ENCODE results near the gene KIF6.
"Not testable (repeated sequence)": the region's sequence is repeated elsewhere in the genome, so short reads cannot be mapped to it uniquely, and the experiment has no call there.

Gene KIF6

DNA sequence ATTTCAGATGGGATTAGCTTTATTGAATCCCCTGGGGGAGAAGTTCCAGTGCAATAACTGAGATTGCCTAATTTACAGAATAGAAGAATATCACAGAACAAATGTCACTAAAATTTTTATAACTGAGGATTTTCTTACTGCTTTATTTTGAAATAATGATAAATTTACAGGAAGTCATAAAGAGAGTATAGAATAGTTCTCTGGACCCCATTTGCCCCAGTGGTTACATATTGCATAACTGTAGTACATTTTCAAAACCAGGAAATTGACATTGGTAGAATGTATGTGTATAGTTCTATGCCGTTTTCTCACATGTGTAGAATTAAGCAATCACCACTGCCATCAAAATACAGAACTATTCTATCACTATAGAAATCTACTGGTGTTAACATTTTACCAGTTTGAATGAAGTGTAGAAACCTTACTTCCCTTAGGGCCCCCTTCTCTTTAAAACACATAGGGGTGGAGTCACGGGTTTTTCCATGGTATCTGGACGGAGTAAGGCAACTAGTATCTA lies 18.3 kb downstream of the KIF6 start:
- no peak for DNase-seq

DNA sequence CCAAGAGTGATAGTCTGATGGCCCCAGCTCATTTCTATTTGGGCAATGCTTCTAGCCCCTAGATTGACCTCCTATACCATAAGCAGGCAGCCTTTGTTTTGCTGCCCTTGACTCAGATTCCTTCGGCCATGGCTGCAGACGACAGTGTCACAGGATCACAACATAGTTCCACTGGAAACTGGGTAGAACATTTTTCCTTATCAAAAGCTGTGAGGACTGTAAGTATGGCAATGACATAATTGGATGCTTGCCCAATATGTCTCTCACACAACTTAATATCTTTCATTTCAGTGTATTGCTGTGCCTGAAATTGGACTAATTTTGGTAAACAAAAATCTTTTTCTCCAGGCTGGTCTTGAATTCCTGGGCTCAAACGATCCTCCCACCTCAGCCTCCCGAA lies 22.9 kb downstream of the KIF6 start:
- DNase-seq: no peak

DNA sequence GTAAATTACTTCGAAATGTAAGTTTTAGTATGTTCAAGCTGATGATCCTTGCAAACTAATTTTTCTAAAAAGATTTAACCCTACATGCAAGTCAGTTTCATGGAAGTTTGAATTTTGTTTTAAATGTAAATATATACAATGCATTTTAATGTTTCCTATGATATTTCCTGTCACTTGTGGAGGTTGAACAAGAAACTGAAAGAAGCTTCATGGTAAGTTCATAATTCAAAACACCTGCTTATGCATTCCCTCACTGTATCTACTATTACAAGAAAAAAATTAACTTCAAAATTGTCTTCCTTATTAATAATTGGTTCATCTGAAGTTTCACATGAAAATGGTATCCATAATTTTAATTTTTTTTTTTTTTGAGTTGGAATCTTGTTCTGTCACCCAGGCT lies 24.8 kb downstream of the KIF6 start:
- DNase-seq: no peak

DNA sequence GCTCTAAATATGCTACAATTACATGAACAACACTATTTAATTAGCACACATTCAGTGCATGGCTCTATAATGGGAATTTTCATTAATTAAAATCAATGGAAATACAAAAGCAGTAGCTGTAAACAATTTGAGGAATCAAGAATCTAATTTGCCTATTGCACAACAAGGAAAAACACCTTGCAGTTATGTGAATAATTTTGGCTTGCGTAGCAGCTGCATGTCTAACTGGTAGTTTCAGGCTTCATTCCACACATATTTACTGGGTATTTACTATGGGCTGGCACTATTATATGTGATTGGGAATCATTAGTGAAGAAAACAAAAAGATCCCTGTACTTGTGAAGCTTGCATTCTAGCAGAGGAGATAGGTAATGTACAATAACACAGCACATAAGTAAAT lies 26.4 kb downstream of the KIF6 start:
- DNase-seq: no peak

DNA sequence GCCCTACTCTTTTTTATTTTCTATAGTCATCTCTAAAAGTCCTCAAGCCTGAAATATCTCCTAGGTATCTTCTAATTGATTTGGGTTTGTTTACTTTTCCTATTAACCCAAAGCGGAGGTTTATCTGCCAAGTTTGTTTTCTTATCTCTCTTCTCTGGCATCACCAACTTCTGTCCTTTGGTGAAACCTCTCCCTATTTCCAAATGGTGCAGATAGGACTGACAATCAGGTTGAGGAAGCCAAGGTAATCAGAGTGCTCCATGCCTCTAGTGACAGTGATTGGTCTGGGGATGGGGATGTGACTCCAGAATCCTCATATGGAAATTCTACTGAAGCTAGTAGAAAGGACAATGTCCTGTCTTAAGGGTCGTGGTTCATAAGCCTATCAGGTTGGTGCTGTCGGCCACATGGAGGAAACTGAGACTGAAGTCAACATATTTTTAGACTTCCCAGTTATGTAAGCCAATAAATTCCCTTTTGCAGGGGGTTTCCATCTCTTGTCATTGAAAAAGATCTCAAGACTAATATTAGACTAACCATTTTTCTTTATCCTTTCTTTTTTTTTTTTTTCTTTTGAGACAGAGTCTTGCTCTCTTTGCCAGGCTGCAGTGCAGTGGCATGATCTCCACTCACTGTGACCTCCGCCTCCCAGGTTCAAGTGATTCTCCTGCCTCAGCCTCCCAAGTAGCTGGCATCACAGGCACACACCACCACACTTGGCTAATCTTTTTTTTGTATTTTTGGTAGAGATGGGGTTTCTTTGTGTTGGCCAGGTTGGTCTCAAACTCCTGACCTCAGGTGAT lies 28.0 kb downstream of the KIF6 start:
- no peak for DNase-seq

DNA sequence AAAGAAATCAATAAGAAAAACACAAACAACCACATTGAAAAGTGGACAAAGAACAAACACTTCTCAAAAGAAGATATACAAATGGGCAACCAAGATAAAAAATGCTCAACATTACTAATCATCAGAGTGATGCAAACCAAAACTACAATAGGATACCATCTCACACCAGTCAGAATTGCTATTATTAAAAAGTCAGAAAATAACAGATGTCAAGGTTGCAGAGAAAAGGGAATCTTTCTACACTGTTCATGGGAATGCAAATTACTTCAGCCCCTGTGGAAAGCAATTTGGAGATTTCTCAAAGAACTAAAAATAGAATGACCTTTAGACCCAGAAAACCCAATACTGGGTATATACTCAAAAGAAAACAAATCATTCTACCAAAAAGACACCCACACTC lies 29.8 kb downstream of the KIF6 start:
- no peak for DNase-seq

DNA sequence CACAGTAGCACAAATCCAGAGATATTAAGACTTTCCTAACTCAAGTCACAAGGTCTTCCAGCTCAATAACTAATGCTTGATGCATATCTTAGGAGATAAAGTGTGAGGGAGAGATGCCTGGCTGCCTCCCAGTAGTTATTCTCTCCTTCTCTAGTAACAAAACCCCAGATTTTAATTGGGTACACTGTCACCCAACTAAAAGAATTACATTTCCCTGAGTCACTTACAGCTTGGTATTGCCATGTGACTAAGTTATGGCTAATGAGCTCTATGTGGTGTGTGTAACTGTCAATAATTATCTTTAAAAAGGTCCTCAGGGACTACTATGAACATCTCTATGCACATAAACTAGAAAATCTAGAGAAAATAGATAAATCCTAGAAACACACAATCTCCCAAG lies 32.0 kb downstream of the KIF6 start:
- DNase-seq: no peak

DNA sequence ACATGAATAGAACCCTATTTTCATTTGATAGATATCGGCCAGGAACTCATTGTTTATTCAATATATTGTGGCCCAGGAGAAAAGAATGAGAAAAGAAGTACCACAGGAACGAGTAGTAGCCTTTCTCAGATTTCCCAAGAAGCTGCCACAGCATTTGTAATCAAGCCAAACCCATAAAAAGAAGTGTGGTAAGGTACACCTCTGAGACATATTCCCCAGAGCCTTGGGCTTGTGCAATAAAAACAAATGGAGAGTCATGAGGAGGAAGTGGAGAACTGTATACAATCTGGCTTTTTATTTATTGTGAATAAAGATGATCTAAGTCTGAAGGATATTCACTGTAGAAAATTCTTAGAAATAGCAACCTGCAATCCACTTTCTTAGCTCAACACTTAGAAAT lies 36.7 kb downstream of the KIF6 start:
- no peak for DNase-seq

DNA sequence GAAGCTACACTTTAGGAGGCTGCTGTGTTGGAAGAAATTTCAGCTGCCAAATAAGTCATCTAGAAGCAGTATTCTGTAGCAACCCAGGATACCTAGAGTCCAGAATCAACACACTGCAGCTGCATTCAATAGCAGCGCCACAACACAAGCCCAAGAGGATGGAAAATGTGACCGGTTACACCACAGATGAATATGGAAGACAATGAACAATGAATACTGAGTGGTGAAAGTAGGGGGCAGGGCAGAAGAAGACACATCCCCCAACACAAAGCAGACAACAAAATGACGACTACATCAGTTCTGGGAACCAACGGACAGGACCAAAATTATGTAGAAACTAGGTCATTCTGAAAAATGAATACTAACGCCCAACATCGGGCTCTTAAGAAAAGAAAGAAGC lies 38.2 kb downstream of the KIF6 start:
- no peak for DNase-seq

DNA sequence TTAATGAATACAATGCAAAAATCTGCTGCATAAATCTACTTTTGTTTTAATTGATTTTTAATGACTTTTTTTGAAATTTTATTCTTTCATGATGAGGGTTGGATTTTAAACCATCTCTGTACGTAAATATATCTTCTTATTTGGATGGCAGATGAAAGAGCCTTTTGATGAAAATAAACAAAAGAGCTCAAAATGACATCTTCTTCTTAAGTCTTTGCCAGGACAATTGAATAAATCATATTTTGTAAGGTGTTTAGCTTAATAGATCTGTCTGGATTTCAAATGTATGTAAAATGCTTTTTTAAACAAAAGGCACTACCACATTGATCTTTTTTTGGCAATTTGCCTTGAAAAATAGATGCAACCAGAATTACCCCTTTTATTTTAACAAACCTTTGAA lies 39.3 kb downstream of the KIF6 start:
- no peak for DNase-seq

DNA sequence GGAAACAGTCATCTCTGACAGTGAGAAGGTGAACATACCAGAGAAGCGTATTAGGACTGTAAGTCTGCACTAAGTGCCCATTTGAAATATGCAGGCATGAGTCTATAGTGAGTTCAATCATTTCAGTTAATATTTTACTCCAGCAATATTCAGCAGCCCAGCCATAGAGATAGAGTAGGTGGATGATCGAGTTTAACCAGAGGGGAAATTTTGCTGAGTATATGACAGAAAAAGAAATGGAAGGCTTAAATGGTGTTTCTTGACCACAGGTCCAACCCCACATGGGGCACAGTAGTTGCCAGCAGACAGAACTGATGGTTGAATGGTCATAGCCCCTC lies 39.8 kb downstream of the KIF6 start:
- no peak for DNase-seq

DNA sequence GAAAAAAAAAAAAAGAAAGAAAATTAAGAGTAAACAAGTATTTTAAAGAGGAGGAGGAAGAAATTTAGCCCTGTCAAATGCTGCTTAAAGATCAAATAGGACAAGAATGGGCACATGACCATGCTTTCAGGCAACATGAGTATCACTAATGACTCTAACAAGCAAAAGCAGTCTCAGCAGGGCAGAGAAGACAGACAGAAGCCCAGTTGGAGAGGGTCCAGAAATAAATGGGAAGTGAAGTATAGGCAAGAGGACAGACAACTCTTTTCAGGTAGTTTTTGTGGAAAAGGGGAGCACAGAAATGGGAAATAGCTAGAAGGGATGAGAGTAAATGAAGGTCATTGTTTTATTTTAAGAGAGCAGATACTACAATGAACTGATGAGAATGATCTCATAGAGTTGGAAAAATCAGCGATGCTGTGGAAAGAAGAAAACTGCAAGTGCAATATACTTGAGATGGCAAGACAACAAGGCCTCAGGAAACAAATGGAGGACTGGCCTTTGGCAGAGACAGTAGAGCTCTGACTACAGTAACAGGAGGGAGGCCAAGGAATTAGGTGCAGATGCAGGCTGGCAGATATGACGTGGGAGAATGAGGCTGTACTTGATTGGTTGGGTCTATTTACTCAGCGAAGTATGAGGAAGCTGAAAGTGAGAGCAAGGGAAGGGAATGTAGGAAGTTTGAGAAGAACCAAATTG lies 40.3 kb downstream of the KIF6 start:
- no peak for DNase-seq

DNA sequence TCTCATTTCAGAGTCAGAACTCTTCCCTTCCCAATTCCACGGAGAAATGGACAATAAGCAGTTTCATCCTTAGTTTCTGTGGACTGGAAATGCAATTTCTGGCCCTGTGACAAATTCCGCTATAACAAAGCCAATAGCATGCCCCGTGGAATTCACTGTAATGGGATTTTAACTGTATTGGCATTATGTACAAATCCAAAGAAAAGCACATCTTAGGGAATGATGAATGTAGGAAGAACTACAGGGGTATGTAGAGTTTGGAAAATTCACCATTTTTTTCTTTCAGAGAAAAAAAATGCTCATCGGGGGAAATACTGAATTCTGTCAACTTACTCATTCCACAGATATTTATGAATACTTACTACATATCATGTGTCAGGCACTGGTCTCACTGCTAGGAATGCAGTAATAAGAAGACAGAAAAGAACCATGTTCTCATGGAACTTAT lies 43.5 kb downstream of the KIF6 start:
- DNase-seq: no peak

DNA sequence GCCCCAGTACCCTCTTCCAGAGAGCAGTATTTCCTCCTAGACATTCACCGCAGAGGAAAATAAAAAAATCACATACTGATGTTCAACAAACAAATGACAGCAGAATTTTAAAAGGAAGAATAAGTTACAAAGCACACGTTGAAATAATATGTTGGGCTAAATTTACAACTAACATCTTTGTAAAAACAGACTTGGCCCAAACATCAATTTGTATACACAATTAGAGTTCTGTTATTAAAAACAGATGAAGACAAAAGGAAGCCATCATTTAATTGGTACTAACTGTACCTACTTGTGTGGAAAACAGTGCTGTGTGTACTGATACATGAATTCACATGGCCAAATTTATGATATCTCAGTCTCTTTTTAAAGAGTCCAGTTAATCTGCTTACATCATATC lies 46.3 kb downstream of the KIF6 start:
- DNase-seq: no peak

DNA sequence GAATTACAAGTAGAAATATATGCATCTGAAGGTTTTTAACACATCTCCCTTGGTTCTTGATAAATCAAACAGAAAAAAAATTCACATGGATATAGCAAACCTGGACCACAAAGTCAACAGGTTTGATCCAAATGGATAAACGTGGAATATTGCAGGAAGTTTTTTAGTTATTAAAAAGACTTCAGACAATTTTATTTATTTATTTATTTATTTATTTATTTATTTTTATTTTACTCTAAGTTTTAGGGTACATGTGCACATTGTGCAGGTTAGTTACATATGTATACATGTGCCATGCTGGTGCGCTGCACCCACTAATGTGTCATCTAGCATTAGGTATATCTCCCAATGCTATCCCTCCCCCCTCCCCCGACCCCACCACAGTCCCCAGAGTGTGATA lies 47.9 kb downstream of the KIF6 start:
- DNase-seq: not testable (repeated sequence)

DNA sequence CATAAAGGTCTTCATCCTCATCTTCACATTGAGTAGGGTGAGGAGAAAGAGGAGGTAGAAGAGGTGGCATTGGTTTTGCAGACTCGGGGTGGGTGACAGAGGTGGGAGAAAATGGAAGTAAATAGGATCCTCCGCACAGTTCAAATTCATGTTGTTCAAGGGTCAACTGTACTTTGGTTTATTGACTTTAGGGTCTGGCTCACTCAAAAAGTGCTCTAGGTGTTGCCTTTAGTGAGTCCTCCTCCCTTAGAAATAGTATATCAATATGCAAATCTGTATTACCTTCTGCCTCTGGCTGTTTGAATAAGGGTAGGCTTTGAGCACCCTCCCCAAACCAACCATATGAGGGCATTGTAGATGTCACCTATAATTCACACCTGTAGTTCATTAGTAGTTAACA lies 54.7 kb downstream of the KIF6 start:
- no peak for DNase-seq

DNA sequence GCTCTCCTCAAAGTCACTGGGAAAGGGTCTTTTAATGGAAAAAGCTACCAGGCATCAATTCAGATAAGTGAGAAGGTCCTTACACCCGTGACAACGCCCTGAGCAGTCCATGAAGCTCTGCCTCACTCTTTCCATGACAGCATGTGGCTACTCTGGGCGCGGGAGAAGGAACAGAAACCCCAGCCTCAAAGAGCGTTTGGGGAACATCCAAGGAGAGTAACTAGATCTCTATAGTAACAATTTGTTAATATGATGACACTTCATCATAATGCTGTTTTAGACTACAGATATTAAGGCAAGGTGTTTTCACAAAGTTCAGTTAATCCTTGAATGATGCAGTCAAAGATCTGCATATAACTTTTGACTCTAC lies 55.2 kb downstream of the KIF6 start:
- DNase-seq: no peak

DNA sequence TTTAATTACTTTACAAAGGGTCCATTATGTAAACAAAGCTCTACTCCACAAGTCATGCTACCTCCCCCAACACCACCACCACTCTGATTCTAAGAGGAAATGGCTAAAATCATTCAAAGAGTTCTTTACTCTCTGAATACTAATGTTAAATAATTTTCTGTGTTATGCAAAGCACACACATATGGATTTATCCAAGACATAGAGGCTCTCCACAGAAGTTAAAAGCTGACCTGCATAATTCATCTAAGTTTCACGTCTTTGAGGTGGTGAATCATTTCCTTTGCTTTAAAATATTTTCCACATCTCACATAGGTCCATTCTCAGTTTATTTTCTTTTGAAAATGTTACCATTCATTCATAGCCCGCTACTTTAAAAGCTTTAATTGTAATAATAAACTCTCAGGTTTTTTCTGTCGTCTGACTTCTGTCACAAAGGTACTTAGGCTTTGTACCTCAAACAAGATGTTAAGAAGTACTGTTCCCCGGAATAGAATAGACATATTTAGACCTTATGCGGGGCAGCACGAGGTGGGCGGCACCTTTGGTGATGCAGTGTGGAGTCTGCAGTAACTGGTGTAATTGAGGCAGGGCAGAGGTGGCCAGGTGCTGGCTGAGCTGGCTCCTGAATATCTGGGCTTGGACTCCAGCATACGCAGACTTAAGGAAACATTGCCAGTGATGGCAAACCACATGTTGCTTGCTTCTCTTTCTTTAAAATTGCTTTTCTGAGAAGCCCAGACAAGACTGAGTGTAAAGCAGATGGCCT lies 55.8 kb downstream of the KIF6 start:
- DNase-seq: no peak

DNA sequence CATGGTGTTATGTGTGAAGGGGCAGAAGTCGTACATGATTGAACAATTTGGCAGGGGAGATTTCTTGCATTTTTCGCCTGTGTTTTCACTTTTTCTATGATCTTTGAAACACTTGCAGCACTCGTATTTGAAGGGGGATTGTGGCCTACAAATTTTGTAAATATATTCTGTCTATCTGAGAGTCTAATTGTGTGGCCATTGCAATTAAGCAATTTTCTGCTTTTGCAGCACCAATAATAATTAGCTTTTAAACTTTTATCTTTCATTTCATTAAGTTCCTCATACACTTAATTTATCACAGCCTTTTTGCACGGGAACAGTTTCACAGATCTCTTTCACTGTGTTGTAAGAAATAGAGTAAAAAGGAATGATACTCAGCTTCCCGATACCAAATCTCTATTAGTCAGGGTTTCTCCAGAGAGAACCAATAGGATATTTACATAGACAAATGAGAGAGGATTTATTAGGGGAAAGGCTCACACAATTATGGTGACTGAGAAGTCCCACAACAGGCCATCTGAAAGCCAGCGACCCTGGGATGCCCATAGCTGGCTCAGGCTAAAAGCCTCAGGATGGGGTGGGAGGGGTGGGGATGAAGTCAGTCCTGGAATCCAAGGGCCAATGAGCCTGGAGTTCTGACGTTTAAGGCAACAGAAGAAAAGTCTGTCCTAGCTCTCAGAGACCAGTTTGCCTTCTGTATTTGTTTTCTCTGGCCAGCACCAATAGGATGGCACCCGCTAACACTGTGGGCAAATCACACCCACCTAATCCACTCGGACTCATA lies 58.3 kb downstream of the KIF6 start:
- DNase-seq: no peak

DNA sequence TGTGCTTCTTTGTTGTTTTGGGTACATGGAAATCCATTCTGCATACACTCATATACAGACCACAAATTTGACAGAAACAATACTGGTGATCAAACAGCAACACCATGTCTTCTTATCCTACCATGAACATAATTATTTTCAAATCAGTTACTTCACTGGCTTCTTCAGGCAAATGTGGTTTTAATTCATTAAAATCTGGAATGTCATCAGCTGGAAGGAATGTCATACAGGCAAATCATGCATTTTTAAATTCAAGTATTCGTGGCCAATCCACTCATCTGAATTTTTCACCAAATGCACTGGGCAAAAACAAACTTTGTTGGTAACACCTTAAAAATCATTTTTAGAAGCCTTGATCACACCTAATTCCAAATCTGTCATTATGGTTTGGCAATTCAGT lies 59.3 kb downstream of the KIF6 start:
- DNase-seq: no peak

DNA sequence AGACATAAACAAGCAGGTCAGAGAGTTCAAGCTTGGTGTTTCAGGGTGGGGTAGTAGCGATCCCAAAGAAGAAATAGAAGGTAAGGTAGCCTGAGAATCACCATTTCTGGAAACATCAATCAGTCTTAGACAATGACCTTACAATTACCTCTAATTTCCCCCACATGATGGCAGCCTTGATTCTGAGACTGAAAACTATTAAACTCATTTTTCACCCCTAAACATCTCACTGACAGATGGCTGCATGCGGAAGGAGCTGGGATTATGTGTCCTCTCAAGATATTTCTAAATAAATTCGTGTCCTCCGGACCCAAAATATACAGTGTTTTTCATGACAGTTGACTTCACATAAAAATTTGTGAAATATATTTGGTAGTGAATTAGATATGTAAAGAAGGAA lies 61.0 kb downstream of the KIF6 start:
- no peak for DNase-seq

DNA sequence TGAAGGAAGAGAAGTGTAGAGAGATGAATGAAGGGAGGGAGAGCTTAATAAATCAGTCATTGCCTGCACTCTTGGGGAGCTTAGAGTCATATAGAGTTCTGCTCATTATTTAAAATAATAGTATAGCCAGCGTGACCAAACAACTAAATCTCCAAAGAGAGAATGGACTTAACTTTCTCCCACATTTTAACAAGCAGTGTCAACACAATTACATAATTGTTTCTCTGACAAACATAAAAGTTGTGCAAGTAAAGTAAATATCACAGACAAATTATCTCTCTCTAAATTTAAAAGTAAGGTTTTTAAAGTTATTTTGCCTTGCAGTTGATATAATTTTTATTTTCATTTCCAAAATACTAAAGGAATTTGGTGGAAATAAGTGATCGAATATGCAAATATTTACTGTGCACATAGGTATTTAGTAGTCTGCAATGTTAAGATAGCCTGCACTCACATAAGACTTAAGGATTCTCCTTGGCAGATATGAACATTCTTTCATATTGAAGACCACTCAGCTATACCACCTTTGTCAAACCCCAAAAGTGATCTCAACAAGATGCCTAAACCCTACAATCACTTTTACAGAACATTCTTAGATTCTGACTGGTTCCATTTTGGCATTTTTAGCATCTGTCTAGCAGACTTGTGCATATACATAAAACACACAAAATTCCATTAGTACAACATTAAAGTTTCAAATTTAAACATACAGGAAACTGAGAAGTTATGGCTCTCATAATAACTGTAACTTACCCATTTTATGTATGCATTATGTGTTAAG lies 67.7 kb downstream of the KIF6 start:
- no peak for DNase-seq

Data from SW 1271 (cell line).